SK-N-SH (cell line): Measurements from ENCODE around the gene KIF12. TPM values are rescaled to one million over a fixed set of nuclear protein-coding genes. Genes with fewer than 3 reads are reported as not detected.

Experiments
- CTCF ChIA-PET: fragments of 300-600, 350-600 bp; formaldehyde crosslinking; extraction: SDS; loops from one replicate; lab custom pipeline; 2021; lab: Yijun Ruan, JAX
- POLR2A ChIA-PET: fragments of 350-600 bp; sonication (Branson Sonifier 250); formaldehyde crosslinking; extraction: SDS; loops from one replicate; lab custom pipeline; 2020; ENCODE audit warnings: antibody characterized with exemption, inconsistent platforms; lab: Yijun Ruan, JAX
- DNase-seq: peaks from one replicate; pipeline ENCODE4 v3.0.0; 2012
- H2AFZ ChIP-seq: fragments of 200-600 bp; sonication (generic); 2 replicates; pipeline ENCODE4 v1.8.1; 2016; ENCODE audit warnings: antibody characterized with exemption, mild to moderate bottlenecking, low read depth
- H3F3A ChIP-seq: fragments of 200-600 bp; sonication (generic); replicated peaks from 2 replicates; pipeline ENCODE3; 2016; ENCODE audit warnings: antibody characterized with exemption, mild to moderate bottlenecking; ENCODE audit not compliant: insufficient read depth
- H3K27ac ChIP-seq, 2 experiments: fragments of 200-500 bp in 1 of 2; fragments of 200-600 bp in 1 of 2; sonication (Bioruptor generic) in 1 of 2; sonication (generic), shearing (Covaris generic) in 1 of 2; 2 replicates each; pipeline versions ENCODE4 v1.5.1 to v1.6.1; 2014 to 2016; ENCODE audit warnings: low read depth in 2 of 2, inconsistent platforms in 1 of 2, low read length in 1 of 2, mild to moderate bottlenecking in 1 of 2, mixed read lengths in 1 of 2
- H3K27me3 ChIP-seq: fragments of 200-600 bp; sonication (generic), shearing (Covaris generic); 2 replicates; pipeline ENCODE4 v1.6.1; 2016; ENCODE audit warnings: mixed run types; ENCODE audit not compliant: insufficient read depth
- H3K36me3 ChIP-seq, 2 experiments: fragments of 200-500 bp in 1 of 2; fragments of 200-600 bp in 1 of 2; sonication (Bioruptor generic) in 1 of 2; sonication (generic) in 1 of 2; replicated peaks in 1 of 2; 2 replicates each; pipeline versions ENCODE3 to v1.5.1; 2014 to 2016; ENCODE audit warnings: low read length in 1 of 2, mild to moderate bottlenecking in 1 of 2; ENCODE audit not compliant: insufficient read depth in 2 of 2, control insufficient read depth in 1 of 2
- H3K4me1 ChIP-seq, 2 experiments: fragments of 200-500 bp in 1 of 2; fragments of 200-600 bp in 1 of 2; sonication (Bioruptor generic) in 1 of 2; sonication (generic), shearing (Covaris generic) in 1 of 2; 2 replicates each; pipeline versions ENCODE4 v1.5.1 to v1.6.1; 2014 to 2016; ENCODE audit warnings: low read depth in 1 of 2, low read length in 1 of 2, mixed run types in 1 of 2; ENCODE audit not compliant: insufficient read depth in 2 of 2, control insufficient read depth in 1 of 2
- H3K4me2 ChIP-seq: fragments of 200-600 bp; sonication (generic), shearing (Covaris generic); 2 replicates; pipeline ENCODE4 v1.6.1; 2017; ENCODE audit warnings: mixed run types
- H3K4me3 ChIP-seq, 2 experiments: fragments of 200-500 bp in 1 of 2; fragments of 200-600 bp in 1 of 2; sonication (Bioruptor generic) in 1 of 2; sonication (generic), shearing (Covaris generic) in 1 of 2; 2 replicates each; pipeline versions ENCODE4 v1.5.1 to v1.8.1; 2014 to 2016; ENCODE audit warnings: low read depth in 2 of 2, inconsistent platforms in 1 of 2, low read length in 1 of 2, mild to moderate bottlenecking in 1 of 2, mixed read lengths in 1 of 2, moderate library complexity in 1 of 2
- H3K79me2 ChIP-seq: fragments of 200-600 bp; sonication (generic); 2 replicates; pipeline ENCODE4 v1.8.1; 2017; ENCODE audit warnings: mild to moderate bottlenecking; ENCODE audit not compliant: insufficient read depth
- H3K9ac ChIP-seq: fragments of 200-600 bp; sonication (generic); 2 replicates; pipeline ENCODE4 v1.6.1; 2017; ENCODE audit warnings: mixed run types
- H3K9me2 ChIP-seq: fragments of 200-600 bp; sonication (generic); 2 replicates; pipeline ENCODE4 v1.6.1; 2017; ENCODE audit warnings: mixed run types
- H3K9me3 ChIP-seq: fragments of 200-600 bp; sonication (generic); 2 replicates; pipeline ENCODE4 v1.6.1; 2017; ENCODE audit warnings: mixed run types, mild to moderate bottlenecking, moderate library complexity
- H4K20me1 ChIP-seq: fragments of 200-600 bp; sonication (generic); 2 replicates; pipeline ENCODE4 v1.6.1; 2017; ENCODE audit warnings: mild to moderate bottlenecking, mixed run types; ENCODE audit not compliant: insufficient read depth
- CHD2 ChIP-seq: fragments of 150-350 bp; IDR thresholded peaks from 2 replicates; pipeline ENCODE4 v1.6.1; 2018; ENCODE audit warnings: low read length; ENCODE audit not compliant: partially characterized antibody
- ELF1 ChIP-seq: IDR thresholded peaks from 2 replicates; pipeline ENCODE4 v1.4.0; 2012
- FOXM1 ChIP-seq: IDR thresholded peaks from 2 replicates; pipeline ENCODE4 v1.4.0; 2012; ENCODE audit warnings: low read depth, mild to moderate bottlenecking
- GATA2 ChIP-seq: sonication (generic); formaldehyde crosslinking; IDR thresholded peaks from 2 replicates; pipeline ENCODE4 v1.5.0; 2020; ENCODE audit warnings: mild to moderate bottlenecking, missing genetic modification reagents
- POLR2AphosphoS5 ChIP-seq: IDR thresholded peaks from 2 replicates; pipeline ENCODE4 v1.6.1; 2012; ENCODE audit warnings: low read depth, low read length
- RAD21 ChIP-seq: IDR thresholded peaks from 2 replicates; pipeline ENCODE4 v1.6.1; 2012; ENCODE audit warnings: mild to moderate bottlenecking, low read length
- SIN3A ChIP-seq: IDR thresholded peaks from 2 replicates; pipeline ENCODE4 v1.6.1; 2012; ENCODE audit warnings: low read depth, mild to moderate bottlenecking, low read length, moderate library complexity, borderline replicate concordance
- TCF12 ChIP-seq: IDR thresholded peaks from 2 replicates; pipeline ENCODE4 v1.4.0; 2012
- WGBS: methylation state at CpG from one replicate; pipeline ENCODE4 v1.1.6; 2017; ENCODE audit warnings: low lambda C conversion rate; 5-methylcytosine and 5-hydroxymethylcytosine counted together
- polyA plus RNA-seq, 3 experiments: library from polyadenylated mRNA; depleted of rRNA; stranded (reverse); fragments of >200 nt; gene quantifications; 2 replicates each; pipeline ENCODE4 v1.2.3, GENCODE V29; 2012
- TF ChIP-seq, protein P1 (sequence below): IDR thresholded peaks from 2 replicates; pipeline ENCODE4 v1.4.0; 2012; ENCODE audit warnings: low read depth
- TF ChIP-seq, protein P2 (sequence below): IDR thresholded peaks from 2 replicates; pipeline ENCODE4; 2012
- TF ChIP-seq, protein P3 (sequence below): IDR thresholded peaks from 2 replicates; pipeline ENCODE4 v1.4.0; 2012; ENCODE audit warnings: low read depth, borderline replicate concordance
- TF ChIP-seq, protein P4 (sequence below): fragments of 150-350 bp; IDR thresholded peaks from 2 replicates; pipeline ENCODE4 v1.6.1; 2017; ENCODE audit warnings: antibody characterized with exemption, low read length, low read depth, borderline replicate concordance
- TF ChIP-seq, protein P5 (sequence below): IDR thresholded peaks from 2 replicates; pipeline ENCODE4 v1.6.1; 2012; ENCODE audit warnings: mild to moderate bottlenecking, low read depth, low read length, moderate library complexity

KIF12 gene
- polyA plus RNA-seq, 1 of the 3 experiments (the other 2 are of a cell fraction), result 0.35 TPM

DNA sequence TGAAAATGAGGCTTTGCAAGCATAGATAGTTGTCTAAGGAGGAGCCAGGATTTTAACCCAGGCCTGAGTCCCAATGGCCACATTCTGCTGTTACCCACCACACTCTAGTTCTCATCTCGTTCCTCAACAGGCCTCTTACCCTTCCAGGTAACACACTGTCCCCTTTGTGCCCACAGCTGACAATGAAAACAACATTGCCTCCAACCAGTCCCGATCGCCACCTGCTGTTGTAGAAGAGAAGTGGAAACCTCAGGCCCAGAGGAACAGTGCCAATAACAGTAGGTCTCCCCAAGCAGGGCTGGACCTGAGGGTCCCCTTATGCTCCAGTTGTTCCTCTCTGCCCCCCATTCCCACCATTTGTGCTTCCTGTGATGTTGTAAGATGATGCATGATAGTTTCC, 51.4 kb downstream of the KIF12 start:
- no peak for DNase-seq

DNA sequence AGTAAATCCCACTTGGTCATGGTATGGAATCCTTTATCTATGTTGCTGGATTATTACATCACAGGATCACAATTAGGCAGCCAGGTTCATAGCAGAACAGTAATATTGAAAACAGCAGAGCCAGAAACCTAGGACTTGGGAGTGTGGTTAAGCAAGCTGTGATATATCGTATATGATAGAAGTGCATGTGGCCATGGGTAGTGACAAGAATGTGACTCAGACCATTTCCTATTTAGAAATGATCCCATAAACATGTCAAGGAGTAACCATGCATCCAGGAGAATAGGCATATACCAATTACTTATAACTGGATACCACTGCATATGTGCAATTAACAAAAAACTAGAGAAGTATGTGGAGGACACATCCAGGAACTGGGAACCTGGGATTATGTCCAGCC, 52.2 kb downstream of the KIF12 start:
- Histone ChIP-seq H2AFZ (no peak overlapping the region), H4K20me1 (no peaks in the 10 kb centered on the region), H3K36me3 (peaks cover 31 to 46% of the 10 kb centered on the region in 2 experiments), H3K79me2 (no peaks in the 10 kb centered on the region), H3K27me3 (no peaks in the 10 kb centered on the region), H3K27ac (no peak overlapping the region), H3F3A (no peaks in the 10 kb centered on the region), H3K4me3 (no peak overlapping the region), H3K9me3 (no peaks in the 10 kb centered on the region), H3K9me2 (no peaks in the 10 kb centered on the region), H3K4me1 (no peaks in the 10 kb centered on the region), H3K9ac (no peak overlapping the region), H3K4me2 (no peak overlapping the region)
- TF ChIP-seq POLR2AphosphoS5 (no peak), ELF1 (no peak), TCF12 (no peak), SIN3A (no peak), RAD21 (no peak)
- TF ChIP-seq, protein P1, sequence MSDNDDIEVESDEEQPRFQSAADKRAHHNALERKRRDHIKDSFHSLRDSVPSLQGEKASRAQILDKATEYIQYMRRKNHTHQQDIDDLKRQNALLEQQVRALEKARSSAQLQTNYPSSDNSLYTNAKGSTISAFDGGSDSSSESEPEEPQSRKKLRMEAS, result no peak
- TF ChIP-seq, protein P2, sequence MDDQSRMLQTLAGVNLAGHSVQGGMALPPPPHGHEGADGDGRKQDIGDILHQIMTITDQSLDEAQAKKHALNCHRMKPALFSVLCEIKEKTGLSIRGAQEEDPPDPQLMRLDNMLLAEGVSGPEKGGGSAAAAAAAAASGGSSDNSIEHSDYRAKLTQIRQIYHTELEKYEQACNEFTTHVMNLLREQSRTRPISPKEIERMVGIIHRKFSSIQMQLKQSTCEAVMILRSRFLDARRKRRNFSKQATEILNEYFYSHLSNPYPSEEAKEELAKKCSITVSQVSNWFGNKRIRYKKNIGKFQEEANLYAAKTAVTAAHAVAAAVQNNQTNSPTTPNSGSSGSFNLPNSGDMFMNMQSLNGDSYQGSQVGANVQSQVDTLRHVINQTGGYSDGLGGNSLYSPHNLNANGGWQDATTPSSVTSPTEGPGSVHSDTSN, result no peak
- TF ChIP-seq, protein P3, sequence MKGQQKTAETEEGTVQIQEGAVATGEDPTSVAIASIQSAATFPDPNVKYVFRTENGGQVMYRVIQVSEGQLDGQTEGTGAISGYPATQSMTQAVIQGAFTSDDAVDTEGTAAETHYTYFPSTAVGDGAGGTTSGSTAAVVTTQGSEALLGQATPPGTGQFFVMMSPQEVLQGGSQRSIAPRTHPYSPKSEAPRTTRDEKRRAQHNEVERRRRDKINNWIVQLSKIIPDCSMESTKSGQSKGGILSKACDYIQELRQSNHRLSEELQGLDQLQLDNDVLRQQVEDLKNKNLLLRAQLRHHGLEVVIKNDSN, result no peak
- TF ChIP-seq, protein P4, sequence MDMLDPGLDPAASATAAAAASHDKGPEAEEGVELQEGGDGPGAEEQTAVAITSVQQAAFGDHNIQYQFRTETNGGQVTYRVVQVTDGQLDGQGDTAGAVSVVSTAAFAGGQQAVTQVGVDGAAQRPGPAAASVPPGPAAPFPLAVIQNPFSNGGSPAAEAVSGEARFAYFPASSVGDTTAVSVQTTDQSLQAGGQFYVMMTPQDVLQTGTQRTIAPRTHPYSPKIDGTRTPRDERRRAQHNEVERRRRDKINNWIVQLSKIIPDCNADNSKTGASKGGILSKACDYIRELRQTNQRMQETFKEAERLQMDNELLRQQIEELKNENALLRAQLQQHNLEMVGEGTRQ, result no peak
- TF ChIP-seq, protein P5, sequence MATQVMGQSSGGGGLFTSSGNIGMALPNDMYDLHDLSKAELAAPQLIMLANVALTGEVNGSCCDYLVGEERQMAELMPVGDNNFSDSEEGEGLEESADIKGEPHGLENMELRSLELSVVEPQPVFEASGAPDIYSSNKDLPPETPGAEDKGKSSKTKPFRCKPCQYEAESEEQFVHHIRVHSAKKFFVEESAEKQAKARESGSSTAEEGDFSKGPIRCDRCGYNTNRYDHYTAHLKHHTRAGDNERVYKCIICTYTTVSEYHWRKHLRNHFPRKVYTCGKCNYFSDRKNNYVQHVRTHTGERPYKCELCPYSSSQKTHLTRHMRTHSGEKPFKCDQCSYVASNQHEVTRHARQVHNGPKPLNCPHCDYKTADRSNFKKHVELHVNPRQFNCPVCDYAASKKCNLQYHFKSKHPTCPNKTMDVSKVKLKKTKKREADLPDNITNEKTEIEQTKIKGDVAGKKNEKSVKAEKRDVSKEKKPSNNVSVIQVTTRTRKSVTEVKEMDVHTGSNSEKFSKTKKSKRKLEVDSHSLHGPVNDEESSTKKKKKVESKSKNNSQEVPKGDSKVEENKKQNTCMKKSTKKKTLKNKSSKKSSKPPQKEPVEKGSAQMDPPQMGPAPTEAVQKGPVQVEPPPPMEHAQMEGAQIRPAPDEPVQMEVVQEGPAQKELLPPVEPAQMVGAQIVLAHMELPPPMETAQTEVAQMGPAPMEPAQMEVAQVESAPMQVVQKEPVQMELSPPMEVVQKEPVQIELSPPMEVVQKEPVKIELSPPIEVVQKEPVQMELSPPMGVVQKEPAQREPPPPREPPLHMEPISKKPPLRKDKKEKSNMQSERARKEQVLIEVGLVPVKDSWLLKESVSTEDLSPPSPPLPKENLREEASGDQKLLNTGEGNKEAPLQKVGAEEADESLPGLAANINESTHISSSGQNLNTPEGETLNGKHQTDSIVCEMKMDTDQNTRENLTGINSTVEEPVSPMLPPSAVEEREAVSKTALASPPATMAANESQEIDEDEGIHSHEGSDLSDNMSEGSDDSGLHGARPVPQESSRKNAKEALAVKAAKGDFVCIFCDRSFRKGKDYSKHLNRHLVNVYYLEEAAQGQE, result no peak
- no peak for DNase-seq
- ChIA-PET POLR2A (no interaction called here), CTCF (interaction anchor here (0.7 to 1.6 kb wide), 5 partner anchors 9 to 240 kb away, joined by 3 to 12 read pairs (median 3); no protein-coding TSS in a partner anchor)
- WGBS, result 95% methylated on average over 1 of the region's 1 CpG

More for the DNA sequence above, 51.4 kb downstream of the KIF12 start:
- no peak overlapping the region for H3K4me2 ChIP-seq
- no peak overlapping the region for H3K27ac ChIP-seq
- peaks cover 29 to 49% of the 10 kb centered on the region in 2 experiments for H3K36me3 ChIP-seq
- H3K9me2 ChIP-seq, result no peaks in the 10 kb centered on the region
- no peak overlapping the region for H3K9ac ChIP-seq
- no peak overlapping the region for H2AFZ ChIP-seq
- no peaks in the 10 kb centered on the region for H3K4me1 ChIP-seq
- 90% methylated on average over 3 of the region's 3 CpGs for WGBS
- H3K27me3 ChIP-seq, result no peaks in the 10 kb centered on the region
- TF ChIP-seq RAD21 (peak; percentile 35), FOXM1 (no peak), CHD2 (no peak), GATA2 (CRISPR knock-in tag) (no peak)
- TF ChIP-seq, protein P2, result no peak
- no peaks in the 10 kb centered on the region for H3F3A ChIP-seq
- no peaks in the 10 kb centered on the region for H4K20me1 ChIP-seq
- CTCF ChIA-PET, result interaction anchor here (0.7 to 1.6 kb wide), 5 partner anchors 10 to 241 kb away, joined by 3 to 12 read pairs (median 3); no protein-coding TSS in a partner anchor
- no peak overlapping the region for H3K4me3 ChIP-seq
- POLR2A ChIA-PET, result no interaction called here
- no peaks in the 10 kb centered on the region for H3K79me2 ChIP-seq
- H3K9me3 ChIP-seq, result no peaks in the 10 kb centered on the region
